DND-41 (cell line): Measurements from ENCODE around the gene LPIN1.

Source experiments
- EZH2 ChIP-seq: IDR thresholded peaks from 3 replicates; pipeline ENCODE4 v1.6.1; 2012; ENCODE audit warnings: borderline replicate concordance, low read depth, mild to moderate bottlenecking, moderate library complexity, low read length, inconsistent platforms; ENCODE audit not compliant: severe bottlenecking
- TF ChIP-seq, protein P1 (sequence below): IDR thresholded peaks from 2 replicates; pipeline ENCODE4 v1.5.1; 2012; ENCODE audit warnings: borderline replicate concordance, low read length, moderate library complexity, mild to moderate bottlenecking; ENCODE audit not compliant: poor library complexity, severe bottlenecking; ENCODE audit errors: extremely low read depth

DNA sequence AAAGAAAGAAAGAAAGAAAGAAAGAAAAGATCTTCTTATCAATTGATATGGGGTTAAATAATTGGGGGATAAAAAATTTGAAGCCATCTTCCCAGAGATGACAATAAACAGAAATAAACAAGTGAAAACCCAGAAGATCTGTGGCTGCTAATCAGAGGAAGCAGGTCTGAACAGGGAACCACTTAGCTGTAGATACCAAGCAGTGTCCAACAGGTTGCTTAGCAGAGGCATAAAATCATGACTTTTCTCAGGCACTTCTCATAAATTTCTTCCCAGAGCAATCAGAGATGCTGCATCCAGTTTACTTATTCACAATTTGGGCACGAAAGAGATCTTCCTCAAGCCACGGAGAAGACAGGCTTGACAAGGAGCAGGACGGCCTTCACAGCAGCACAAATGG lies 5.7 kb upstream of the LPIN1 start:
- TF ChIP-seq, protein P1, sequence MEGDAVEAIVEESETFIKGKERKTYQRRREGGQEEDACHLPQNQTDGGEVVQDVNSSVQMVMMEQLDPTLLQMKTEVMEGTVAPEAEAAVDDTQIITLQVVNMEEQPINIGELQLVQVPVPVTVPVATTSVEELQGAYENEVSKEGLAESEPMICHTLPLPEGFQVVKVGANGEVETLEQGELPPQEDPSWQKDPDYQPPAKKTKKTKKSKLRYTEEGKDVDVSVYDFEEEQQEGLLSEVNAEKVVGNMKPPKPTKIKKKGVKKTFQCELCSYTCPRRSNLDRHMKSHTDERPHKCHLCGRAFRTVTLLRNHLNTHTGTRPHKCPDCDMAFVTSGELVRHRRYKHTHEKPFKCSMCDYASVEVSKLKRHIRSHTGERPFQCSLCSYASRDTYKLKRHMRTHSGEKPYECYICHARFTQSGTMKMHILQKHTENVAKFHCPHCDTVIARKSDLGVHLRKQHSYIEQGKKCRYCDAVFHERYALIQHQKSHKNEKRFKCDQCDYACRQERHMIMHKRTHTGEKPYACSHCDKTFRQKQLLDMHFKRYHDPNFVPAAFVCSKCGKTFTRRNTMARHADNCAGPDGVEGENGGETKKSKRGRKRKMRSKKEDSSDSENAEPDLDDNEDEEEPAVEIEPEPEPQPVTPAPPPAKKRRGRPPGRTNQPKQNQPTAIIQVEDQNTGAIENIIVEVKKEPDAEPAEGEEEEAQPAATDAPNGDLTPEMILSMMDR, result no peak
- TF ChIP-seq EZH2, result no peak
